ENCODE results near the gene FGFR3.

GRCh38 chr4:1794809-1795298 lies 1.8 kb downstream of the FGFR3 start:
- no peak for TF ChIP-seq CTCF (IDR thresholded peaks at IDR 0.05)
- no peak for TF ChIP-seq POLR2A (IDR thresholded peaks at IDR 0.05)
